ENCODE measurements around the gene SORBS1. TPM values are rescaled to one million over a fixed set of nuclear protein-coding genes. Genes with fewer than 3 reads are reported as not detected.

SORBS1 gene
- total RNA-seq, 1 experiment from 2014 or later = 39.9 TPM

DNA sequence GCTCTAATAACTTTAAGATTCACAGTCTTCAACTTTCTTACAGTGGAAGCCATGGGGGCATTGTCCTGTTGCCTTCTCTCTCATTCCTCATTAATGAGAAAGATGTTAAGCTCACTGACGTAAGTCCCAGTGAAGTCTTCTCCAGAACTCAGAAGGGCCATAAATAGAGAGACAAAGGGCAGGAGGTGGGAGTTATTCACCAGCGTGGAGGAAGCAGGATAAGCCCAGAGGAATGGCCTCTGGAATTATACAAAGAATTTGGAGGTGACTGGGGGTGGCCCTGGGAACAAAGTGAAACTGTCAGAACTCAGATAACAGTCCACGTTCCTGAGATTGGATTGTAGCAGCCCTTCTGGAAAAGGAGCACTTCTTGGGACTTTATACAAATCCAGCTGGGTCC, 52.4 kb downstream of the SORBS1 start:
- ATAC-seq = peak; percentile 52
- Mint-ChIP-seq H3K36me3 (no peaks in the 10 kb centered on the region), H3K27me3 (ENCODE audit: low read depth) (no peaks in the 10 kb centered on the region), H3K9me3 (no peaks in the 10 kb centered on the region), H3K4me3 (no peak overlapping the region), H3K4me1 (peaks cover 77% of the 10 kb centered on the region), H3K27ac (peak overlapping the region; percentile 37)
- DNase-seq (ENCODE audit: low spot score) = no peak
- POLR2A ChIA-PET = interaction anchor here (0.7 kb wide), 1 partner anchor 73 kb away, joined by 5 read pairs; no protein-coding TSS in a partner anchor
- no peak for TF ChIP-seq IRF2 (CRISPR knock-in tag; IDR thresholded peaks at IDR 0.05; ENCODE audit: borderline replicate concordance, low read depth)
- TF ChIP-seq FOXP1 (CRISPR knock-in tag; IDR thresholded peaks at IDR 0.05; ENCODE audit: borderline replicate concordance) = no peak
- no peak for TF ChIP-seq ZNF263 (CRISPR knock-in tag; IDR thresholded peaks at IDR 0.05; ENCODE audit: low read depth)
- no peak for TF ChIP-seq FOXJ3 (CRISPR knock-in tag; IDR thresholded peaks at IDR 0.05; ENCODE audit: borderline replicate concordance)
- TF ChIP-seq PREB (CRISPR knock-in tag; IDR thresholded peaks at IDR 0.05; ENCODE audit: borderline replicate concordance) = no peak
- no peak for TF ChIP-seq MYBL2 (CRISPR knock-in tag; IDR thresholded peaks at IDR 0.05)
- TF ChIP-seq ELF4 (CRISPR knock-in tag; IDR thresholded peaks at IDR 0.05; ENCODE audit: low read depth) = no peak
- TF ChIP-seq, protein P1, sequence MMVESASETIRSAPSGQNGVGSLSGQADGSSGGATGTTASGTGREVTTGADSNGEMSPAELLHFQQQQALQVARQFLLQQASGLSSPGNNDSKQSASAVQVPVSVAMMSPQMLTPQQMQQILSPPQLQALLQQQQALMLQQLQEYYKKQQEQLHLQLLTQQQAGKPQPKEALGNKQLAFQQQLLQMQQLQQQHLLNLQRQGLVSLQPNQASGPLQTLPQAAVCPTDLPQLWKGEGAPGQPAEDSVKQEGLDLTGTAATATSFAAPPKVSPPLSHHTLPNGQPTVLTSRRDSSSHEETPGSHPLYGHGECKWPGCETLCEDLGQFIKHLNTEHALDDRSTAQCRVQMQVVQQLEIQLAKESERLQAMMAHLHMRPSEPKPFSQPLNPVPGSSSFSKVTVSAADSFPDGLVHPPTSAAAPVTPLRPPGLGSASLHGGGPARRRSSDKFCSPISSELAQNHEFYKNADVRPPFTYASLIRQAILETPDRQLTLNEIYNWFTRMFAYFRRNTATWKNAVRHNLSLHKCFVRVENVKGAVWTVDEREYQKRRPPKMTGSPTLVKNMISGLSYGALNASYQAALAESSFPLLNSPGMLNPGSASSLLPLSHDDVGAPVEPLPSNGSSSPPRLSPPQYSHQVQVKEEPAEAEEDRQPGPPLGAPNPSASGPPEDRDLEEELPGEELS (CRISPR knock-in tag; IDR thresholded peaks at IDR 0.05) = no peak
- TF ChIP-seq EMX1 (CRISPR knock-in tag; IDR thresholded peaks at IDR 0.05) = no peak
- CTCF ChIA-PET = interaction anchor here (0.8 to 1.2 kb wide), 3 partner anchors 39 to 185 kb away, joined by 3 read pairs; partner anchors contain the start of gene TCTN3

GRCh38 chr10:95506056-95506737, 55.0 kb downstream of the SORBS1 start:
- no peaks in the 10 kb centered on the region for H3K9me3 Mint-ChIP-seq
- no peak for DNase-seq (ENCODE audit: low spot score)
- H3K27me3 Mint-ChIP-seq (ENCODE audit: low read depth) = no peaks in the 10 kb centered on the region
- peak overlapping the region; percentile 19; the same call in 1 of the 2 replicates for H3K27ac Mint-ChIP-seq
- peaks cover 72% of the 10 kb centered on the region for H3K4me1 Mint-ChIP-seq
- H3K4me3 Mint-ChIP-seq = no peak overlapping the region
- no peak for ATAC-seq
- TF ChIP-seq ZNF512 (CRISPR knock-in tag; IDR thresholded peaks at IDR 0.05; ENCODE audit: borderline replicate concordance) (no peak), TP53 (CRISPR knock-in tag; IDR thresholded peaks at IDR 0.05) (no peak), ZNF219 (CRISPR knock-in tag; IDR thresholded peaks at IDR 0.05; ENCODE audit: borderline replicate concordance) (no peak), E2F4 (CRISPR knock-in tag; IDR thresholded peaks at IDR 0.05; ENCODE audit: borderline replicate concordance, low read depth) (no peak), ZNF263 (CRISPR knock-in tag; IDR thresholded peaks at IDR 0.05; ENCODE audit: low read depth) (no peak), MYBL2 (CRISPR knock-in tag; IDR thresholded peaks at IDR 0.05) (no peak), SOX15 (CRISPR knock-in tag; IDR thresholded peaks at IDR 0.05) (no peak), NR1H2 (CRISPR knock-in tag; IDR thresholded peaks at IDR 0.05) (no peak), AFF4 (CRISPR knock-in tag; IDR thresholded peaks at IDR 0.05; ENCODE audit: borderline replicate concordance) (no peak), EMX1 (CRISPR knock-in tag; IDR thresholded peaks at IDR 0.05) (no peak), ATF1 (CRISPR knock-in tag; IDR thresholded peaks at IDR 0.05) (no peak), ZBTB21 (CRISPR knock-in tag; IDR thresholded peaks at IDR 0.05; ENCODE audit: borderline replicate concordance) (no peak)
- H3K36me3 Mint-ChIP-seq = no peaks in the 10 kb centered on the region
- ChIA-PET POLR2A (no interaction called here), CTCF (interaction anchor here (1.7 kb wide), 1 partner anchor 76 kb away, joined by 5 read pairs; no protein-coding TSS in a partner anchor)

All from WTC11 (cell line).